ENCODE measurements around the gene FAM240A. TPM values are rescaled to one million over a fixed set of nuclear protein-coding genes. Genes with fewer than 3 reads are reported as not detected.
"Not testable (repeated sequence)": the region's sequence is repeated elsewhere in the genome, so short reads cannot be mapped to it uniquely, and the experiment has no call there.

Gene FAM240A
- total RNA-seq, 1 donor from 2014 or later: not detected

DNA sequence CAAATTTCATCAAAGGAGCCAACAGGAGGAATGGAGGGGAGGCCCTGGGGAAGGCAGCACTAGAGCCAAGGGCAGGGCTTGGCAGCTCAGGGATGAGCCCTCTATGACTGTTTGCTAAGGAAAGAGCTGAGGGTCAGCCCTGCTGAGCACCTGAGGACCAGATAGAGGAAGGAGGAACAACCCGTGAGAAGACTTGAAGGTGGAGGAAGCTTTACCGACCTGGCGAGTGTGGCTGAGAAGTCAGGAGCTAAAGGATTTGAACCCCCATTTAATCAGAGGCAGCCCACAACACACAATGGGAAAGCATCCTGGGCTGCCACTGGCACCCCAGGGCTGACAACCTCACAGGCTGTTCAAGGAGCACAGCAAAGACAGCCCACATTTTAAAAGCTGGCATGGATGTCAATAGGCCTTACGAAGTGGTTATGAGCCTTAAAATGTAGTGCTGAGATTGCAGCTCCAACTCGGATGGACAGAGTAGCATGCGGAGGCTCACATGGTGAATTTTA is 25.5 kb upstream of the FAM240A start:
- DNase-seq (ENCODE audit: low read depth, low spot score): no peak

DNA sequence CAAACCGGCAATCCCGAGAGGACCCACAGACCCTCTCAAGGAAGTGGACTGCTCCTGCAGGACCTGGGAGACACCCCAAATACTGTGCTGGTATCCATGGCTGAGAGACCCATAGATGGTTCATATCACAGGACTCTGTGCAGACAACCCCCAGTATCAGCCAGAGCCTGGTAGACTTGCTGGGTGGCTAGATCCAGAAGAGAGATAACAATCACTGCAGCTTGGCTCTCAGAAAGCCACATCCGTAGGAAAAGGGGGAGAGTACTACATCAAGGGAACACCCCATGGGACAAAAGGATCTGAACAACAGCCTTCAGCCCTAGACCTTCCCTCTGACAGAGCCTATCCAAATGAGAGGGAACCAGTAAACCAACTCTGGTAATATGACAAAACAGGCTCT is 25.1 kb upstream of the FAM240A start:
- not testable (repeated sequence) for DNase-seq (ENCODE audit: low read depth, low spot score)

DNA sequence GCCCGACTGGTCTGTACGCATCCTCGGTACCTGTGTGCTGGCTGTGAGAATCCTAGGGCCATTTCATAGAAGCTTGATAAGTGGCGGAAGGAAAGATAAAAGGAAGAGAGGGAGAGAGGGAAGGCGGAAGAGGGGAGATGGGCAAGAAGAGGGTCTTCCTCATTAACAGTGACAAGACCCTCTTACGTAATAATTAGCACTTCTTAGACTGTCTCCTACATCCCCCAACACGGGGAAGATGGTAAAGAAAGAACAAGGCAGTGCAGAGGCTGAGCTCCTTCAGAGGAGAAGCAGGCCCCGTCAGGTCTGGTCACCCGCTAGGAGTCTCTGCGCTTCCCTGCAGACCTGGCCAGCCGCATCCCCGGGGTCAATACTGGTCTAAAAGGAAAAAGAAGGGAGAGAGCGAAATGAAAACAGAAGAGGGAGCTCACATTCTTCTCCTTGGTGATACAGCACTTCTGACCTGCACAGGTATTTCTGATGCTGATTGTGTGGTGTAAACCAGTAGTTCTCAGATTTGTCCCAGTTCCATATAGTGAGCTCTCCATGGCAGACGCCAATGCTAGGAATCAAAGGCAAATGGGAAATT is 19.0 kb upstream of the FAM240A start:
- DNase-seq (ENCODE audit: low read depth, low spot score): no peak

DNA sequence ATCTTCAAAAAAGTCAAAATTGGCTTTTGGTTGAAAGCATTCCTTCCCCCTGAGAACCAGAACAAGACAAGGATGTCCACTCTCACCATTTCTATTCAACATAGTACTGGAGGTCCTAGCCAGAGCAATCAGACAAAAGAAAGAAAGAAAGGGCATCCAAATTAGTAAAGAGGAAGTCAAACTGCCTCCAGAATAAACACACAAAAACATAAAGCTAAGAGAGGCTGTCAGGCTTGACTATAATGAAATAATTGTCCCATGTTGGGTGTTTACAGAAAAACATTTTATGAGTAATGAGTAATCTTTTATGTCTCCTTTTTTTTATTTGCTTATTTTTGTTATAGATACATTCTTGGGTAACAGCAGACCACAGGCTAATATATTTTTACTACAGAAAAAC is 18.3 kb upstream of the FAM240A start:
- DNase-seq (ENCODE audit: low read depth, low spot score): no peak

DNA sequence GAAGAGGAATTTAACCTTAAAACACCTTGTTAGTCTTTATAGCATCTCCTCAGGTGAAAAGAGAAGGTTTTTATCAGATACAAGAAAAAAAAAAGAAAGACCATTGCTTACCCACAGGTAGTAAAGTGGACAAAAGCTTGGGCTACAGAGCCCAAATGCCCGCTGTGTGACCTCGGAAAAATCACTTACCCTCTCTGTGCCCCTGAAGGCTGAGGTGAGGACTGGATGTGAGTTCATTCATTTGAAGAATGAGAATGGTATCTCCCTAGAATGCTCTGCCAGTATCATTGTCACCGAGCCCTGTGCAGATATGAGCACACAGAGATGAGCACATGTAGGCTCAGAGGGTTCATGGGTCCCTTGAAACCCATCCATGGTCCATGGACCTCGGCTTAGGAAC is 17.6 kb upstream of the FAM240A start:
- DNase-seq (ENCODE audit: low read depth, low spot score): no peak

DNA sequence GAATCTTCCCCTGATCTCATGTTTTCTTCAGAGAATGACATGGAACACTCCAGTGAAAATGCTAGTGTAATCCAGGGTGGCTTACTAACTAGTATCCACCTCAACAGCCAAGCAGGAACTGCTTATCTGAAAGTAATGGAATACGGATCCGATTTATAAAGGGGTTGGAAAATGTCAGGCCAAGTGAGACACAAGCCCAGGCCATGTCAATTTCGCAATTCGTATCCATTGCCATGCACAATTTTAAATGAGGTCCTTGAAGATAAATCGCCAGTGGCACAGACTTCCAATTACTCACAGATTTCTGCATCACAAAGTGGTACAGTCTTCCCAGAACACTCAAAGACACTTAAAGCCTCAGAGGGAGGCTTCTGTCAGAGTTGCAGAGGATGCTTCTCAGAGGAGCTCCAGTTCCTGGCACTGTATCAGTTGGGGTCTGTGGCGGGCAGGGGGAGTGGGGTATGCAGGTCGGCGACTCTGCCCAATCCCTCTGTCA is 16.5 kb upstream of the FAM240A start:
- DNase-seq (ENCODE audit: low read depth, low spot score): no peak

DNA sequence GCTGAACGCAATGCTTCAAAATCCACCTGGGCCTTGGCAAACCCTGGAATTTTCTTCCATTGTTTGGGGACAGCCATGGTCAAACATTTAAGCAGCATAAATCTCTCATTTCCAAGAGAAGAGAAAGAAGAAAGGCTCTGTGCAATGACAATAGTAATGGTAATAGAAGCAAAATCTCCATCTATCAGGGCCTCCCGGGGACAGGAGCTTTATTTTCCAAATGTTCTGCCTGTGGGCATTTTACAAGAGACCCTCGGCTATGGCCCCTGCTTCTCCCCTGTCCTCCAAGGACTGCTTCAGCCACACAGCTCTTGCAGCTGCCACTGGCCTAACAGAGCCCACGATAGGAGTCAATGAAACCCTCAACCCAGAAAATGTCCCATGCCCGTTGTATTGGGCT is 12.7 kb upstream of the FAM240A start:
- no peak for DNase-seq (ENCODE audit: low read depth, low spot score)

- no peak for DNase-seq (ENCODE audit: low read depth, low spot score)
Measured at GRCh38 chr3:46603446-46604046, 8.8 kb upstream of the FAM240A start.

DNA sequence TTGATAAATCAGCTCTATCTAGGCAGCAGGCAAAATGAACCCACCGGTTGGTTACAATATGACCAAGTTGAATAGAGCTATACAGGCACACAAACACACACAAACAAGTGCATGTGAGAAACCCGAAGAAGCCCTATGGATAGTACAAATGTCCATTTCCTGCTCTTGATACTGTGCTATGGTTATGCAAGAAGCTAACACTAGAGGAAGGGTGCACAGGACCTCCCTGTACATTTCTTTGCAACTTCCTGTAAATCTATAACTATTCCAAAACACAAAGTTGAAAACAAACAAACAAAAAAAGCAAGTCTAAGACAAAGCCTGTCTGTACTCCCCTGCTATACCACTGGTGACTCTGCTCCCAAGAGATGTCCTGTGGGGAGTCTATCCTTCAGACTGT is 8.2 kb upstream of the FAM240A start:
- no peak for DNase-seq (ENCODE audit: low read depth, low spot score)

DNA sequence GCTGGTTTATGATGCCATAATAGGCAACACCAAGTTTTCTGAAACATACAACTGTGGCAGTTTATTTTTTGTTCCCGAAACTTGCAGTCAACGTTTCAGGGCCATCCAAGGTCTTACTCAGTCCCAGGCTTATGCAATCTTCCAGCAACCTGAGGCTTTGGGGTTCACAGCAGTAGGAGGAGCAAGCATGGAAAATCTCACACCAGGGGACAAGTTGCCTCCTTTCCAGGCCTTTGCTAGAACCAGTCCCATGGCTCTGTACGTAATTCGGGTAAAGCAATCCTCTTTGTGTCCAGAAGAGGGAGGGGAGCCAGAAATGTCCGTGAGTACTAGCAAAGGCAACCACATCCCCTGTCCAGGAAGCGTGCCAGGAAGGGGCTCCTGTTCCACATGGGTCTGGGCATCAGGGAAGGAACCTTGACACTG is 4.7 kb upstream of the FAM240A start:
- no peak for DNase-seq (ENCODE audit: low read depth, low spot score)

GRCh38 chr3:46609212-46609721 is 3.1 kb upstream of the FAM240A start:
- no peak for DNase-seq (ENCODE audit: low read depth, low spot score)

DNA sequence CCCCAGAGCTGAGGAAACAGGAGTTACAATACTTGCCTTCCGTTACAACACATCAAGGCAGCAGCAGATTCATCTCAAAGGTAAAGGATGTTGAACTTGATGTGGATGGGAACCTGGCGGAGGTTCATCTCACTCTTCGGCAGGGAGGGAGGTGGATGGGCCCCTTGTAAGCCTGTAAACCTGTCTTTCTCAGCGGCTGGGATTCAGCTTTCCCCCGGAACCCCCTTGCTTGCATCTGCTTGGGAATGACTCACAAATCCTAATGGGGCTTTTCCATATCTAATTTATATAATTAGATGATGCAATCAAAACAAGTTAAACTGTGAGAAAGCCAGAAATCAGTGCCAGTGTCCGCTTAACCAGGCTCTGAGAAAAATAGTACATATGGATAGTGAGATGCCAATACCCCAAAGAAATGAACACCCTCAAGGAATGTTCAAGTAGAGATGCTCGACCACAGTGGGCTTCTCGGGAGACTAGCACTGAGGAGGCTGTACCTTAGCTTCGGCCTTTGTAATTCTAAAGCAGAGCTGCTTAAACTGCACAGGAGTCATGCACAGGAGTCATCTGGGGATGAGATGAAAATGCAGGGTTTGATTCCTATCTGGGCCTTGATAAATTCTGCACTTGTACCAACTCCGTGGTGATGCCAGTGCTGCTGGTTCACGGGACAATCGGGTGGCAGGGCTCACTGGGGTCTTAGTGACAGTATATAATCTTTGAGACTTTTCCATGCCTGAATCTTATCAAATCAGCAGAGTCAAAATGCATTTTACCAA is 2.2 kb upstream of the FAM240A start:
- DNase-seq (ENCODE audit: low read depth, low spot score): no peak

GRCh38 chr3:46613313-46614005 is 1.1 kb downstream of the FAM240A start:
- DNase-seq (ENCODE audit: low read depth, low spot score): no peak

DNA sequence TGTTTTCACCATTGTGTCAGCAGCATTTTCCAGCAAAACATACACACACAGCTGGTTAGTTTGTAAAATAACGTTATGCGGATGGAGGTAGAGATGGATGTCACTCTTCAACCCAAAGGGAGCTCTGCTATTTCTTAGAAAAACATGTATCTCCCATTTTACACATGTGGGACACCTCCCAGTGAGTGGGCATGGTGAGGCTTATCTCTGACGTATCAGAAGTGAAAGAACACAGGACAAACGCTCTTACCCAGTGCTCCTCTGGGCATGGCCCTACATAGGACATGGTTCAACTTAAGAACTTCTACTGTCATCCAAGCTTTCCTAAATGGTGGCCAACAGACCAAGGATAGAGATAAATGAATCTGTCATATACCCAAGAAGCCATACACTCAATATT is 2.1 kb downstream of the FAM240A start:
- no peak for DNase-seq (ENCODE audit: low read depth, low spot score)

DNA sequence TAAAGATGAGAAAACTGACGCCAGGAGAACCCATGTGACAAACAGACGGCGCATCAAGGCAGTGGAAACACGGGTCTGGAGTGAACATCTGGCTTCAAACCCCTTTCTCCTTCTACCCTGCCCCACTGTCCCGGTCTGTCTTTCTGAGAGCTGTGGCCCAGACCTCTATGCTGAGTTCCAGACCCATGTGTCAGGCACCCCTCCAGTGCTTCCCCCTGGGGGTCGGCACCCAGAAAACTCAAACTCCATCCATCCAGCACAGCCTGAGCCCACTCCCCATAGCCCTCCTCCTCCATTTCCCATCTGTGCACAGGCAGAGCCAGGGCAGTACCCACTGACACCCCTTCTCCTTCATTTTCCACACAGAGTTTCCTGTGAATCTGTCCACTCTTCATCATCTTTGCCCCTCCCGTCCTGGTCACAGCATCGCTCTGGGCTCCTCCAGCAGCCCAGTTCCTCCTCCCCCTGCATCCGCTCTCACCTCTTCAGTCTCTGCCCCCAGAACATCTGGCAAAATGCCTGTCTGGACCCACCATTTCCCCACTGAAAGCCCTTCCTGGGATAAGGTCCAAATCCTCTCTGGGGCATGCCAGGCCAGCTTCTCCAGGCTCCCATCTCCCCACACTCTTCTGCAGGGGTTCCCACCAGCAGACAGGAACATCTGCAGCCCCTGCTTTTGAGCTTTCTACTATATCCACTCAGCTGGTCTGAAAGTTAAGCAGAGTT is 2.9 kb downstream of the FAM240A start:
- no peak for DNase-seq (ENCODE audit: low read depth, low spot score)

DNA sequence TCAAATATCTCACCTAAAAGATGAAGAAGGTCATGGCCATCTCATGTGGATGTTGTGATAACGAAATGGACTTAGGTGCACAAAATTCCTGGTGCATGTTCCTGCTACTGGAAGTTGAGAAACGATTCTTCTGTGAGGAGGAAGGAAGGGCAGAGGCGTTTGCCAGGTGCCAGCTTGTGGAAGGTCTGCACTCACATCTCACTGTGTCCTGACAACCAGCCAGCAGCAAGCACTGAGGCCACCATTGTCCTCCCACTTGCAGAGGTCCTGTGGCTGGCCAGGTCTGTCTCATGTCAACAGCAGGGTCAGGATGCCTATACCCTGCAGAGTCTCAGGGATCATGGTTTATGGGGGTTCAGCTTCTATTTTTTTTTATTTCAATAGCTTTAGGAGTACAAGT is 3.7 kb downstream of the FAM240A start:
- DNase-seq (ENCODE audit: low read depth, low spot score): no peak

DNA sequence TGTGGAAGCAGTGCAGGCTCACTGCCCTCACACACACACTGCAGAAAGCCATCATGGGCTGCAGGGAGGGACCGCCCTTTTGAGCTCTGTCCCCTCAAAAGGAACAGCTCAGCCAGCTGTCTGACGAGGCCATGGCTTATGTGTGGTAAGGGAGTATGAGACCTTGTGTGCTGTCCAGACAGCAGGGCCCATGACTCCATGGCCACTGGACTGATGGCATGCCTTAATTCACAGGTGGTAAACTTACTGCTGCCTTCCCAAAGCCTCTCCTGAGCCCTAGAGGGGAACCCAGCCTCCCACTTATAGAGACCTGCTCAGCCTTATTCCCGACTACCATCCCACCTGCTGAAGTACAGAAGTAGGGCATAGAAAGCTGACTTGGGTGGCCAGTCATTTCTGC is 5.6 kb downstream of the FAM240A start:
- no peak for DNase-seq (ENCODE audit: low read depth, low spot score)

DNA sequence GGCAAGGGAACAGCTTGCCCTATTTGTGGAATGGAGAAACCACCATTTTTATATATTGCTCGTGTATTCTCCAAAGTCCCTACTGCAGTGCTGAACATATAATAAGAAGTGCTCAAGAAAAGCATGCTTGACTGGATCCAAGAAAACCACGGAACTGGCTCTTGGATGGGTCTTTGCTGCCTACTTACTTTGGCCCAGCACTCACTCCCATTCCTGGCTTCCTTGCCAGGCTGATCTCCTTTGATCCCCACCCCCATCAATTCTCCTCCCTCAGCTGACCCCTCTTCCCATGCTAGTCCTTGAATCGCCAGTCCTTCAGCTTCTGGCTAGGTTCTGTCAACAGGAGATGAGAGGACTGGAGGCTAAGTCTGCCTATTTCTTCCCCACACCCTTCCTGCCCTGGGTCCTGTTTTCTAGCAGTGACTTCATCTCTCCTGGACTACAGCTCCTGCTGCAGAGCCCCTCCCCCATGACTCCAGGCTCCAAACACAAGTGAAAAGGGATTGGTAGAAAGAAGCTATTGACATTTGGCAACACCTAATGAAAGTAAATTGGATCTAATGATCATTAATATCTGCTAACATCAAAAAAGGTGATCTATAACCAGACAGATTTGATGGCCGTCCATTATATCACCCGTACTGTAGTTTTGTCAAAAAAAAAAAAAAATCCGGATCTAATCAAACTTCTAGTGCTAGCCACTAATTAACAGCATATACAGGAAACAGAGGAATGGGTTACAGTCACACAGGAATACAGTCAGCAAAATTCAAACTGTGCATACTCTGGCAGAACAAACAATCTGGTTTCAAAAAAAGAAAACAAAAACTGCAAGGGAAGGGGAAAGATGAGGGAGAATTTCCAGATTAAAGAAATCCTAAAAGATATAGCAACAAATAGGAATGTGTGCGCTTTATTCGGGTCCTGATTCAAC is 7.8 kb downstream of the FAM240A start:
- DNase-seq (ENCODE audit: low read depth, low spot score): no peak

DNA sequence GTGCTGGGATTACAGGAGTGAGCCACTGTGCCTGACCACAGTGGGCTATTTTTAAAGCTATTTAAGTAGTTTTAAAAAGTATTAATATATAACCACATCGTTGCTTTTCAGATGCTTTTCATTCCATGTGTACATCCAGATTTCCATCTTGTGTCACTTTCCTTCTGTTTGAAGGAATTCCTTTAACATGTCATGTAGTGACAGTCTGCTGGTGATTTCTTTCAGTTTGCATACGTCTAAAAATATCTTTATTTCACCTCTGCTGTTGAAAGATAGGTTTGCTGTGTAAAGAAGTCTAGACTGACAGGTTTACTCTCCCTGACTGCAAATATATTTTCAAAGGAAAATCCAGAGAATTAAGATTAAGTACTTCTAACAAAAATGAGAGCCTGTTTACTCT is 12.2 kb downstream of the FAM240A start:
- no peak for DNase-seq (ENCODE audit: low read depth, low spot score)

- DNase-seq (ENCODE audit: low read depth, low spot score): no peak
Measured at GRCh38 chr3:46624975-46625490, 12.7 kb downstream of the FAM240A start.

Measured in pulmonary artery endothelial cell (primary cell).